Left lung (tissue), 10 donors: Measurements from ENCODE around the gene ANXA5. TPM values are rescaled to one million over a fixed set of nuclear protein-coding genes. Genes with fewer than 3 reads are reported as not detected.
A peak's percentile ranks its signal among the peaks of the same experiment; 100 is the strongest.
"Not testable (repeated sequence)": the region's sequence is repeated elsewhere in the genome, so short reads cannot be mapped to it uniquely, and the experiment has no call there.

ENCODE experiments used
- ATAC-seq: fragments of 200-7000 bp; cut with Tn5 transposase; one replicate; pipeline ENCODE4 v1.9.1; 2020; ENCODE audit warnings: moderate library complexity
- DNase-seq, 4 donors: peaks; one replicate each; pipeline ENCODE4 v3.0.0-alpha.2; 2013 to 2020
- H3K27ac ChIP-seq, 2 donors: fragments of 200-600 bp; sonication (generic) in 1 of 2; one replicate each; pipeline versions ENCODE4 v1.5.0 to v1.8.0; 2020 to 2021
- H3K27me3 ChIP-seq, 2 donors: fragments of 200-600 bp; sonication (generic) in 1 of 2; one replicate each; pipeline versions ENCODE4 v1.5.0 to v1.8.0; 2020 to 2021
- H3K36me3 ChIP-seq, 2 donors: fragments of 200-600 bp; sonication (generic) in 1 of 2; one replicate each; pipeline versions ENCODE4 v1.5.0 to v1.8.0; 2020 to 2021
- H3K4me1 ChIP-seq, 2 donors: fragments of 200-600 bp; one replicate each; pipeline ENCODE4 v1.8.0; 2021
- H3K4me3 ChIP-seq, 2 donors: fragments of 200-600 bp; sonication (generic) in 1 of 2; one replicate each; pipeline versions ENCODE4 v1.5.0 to v1.8.0; 2020 to 2021; ENCODE audit warnings: mild to moderate bottlenecking in 1 of 2
- H3K9me3 ChIP-seq, 2 donors: fragments of 200-600 bp; sonication (generic) in 1 of 2; one replicate each; pipeline versions ENCODE4 v1.5.0 to v1.8.0; 2020 to 2021
- CTCF ChIP-seq, 2 donors: fragments of 200-600 bp; sonication (generic) in 1 of 2; IDR thresholded peaks; one replicate each; pipeline versions ENCODE4 v1.5.0 to v1.8.0; 2021; ENCODE audit warnings: antibody characterized with exemption in 2 of 2
- intact Hi-C, 2 donors: fragments of 100-400 bp; cut with DNase I; formaldehyde crosslinking; loops; one replicate each; pipeline versions ENCODE4 v1.11.2 to v1.14.2; 2022
- polyA plus RNA-seq, 6 donors: library from polyadenylated mRNA; unstranded; fragments of 120-200 nt; gene quantifications; one replicate each; pipeline ENCODE4 v1.2.1, GENCODE V29; 2013; ENCODE audit not compliant: insufficient read length in 6 of 6
- total RNA-seq, 2 donors: library from RNA; stranded (reverse); fragmentation: NEBNext Ultra II Directional; extraction: Animal tissue kit (Norgen Biotek cat#: 25700); gene quantifications; one replicate each; pipeline ENCODE4 v1.2.1, GENCODE V29; 2021
- donor health status: DM: no; HTN: yes; CAD: no.
- donor health status: DM: no; HTN: no; CAD: no.

Gene ANXA5
- total and polyA plus RNA-seq, 8 donors, result 565 to 725 (median 646) TPM

GRCh38 chr4:121736735-121737351 is 40.1 kb upstream of the ANXA5 start:
- TF ChIP-seq CTCF (IDR thresholded peaks at IDR 0.05), result peak; percentile 4 to 44
- no peaks in the 10 kb centered on the region for H3K9me3 ChIP-seq
- H3K4me1 ChIP-seq, result no peaks in the 10 kb centered on the region
- intact Hi-C loops, result loop anchor here in 1 of 2 donors (10.0 kb wide), 1 partner anchor 252 kb away; no protein-coding TSS in a partner anchor
- ATAC-seq, result peak; percentile 67
- no peak overlapping the region for H3K4me3 ChIP-seq
- no peak overlapping the region for H3K27ac ChIP-seq
- peak in 1 of 4 donors; percentile 46 for DNase-seq
- no peaks in the 10 kb centered on the region for H3K36me3 ChIP-seq
- H3K27me3 ChIP-seq, result no peaks in the 10 kb centered on the region

DNA sequence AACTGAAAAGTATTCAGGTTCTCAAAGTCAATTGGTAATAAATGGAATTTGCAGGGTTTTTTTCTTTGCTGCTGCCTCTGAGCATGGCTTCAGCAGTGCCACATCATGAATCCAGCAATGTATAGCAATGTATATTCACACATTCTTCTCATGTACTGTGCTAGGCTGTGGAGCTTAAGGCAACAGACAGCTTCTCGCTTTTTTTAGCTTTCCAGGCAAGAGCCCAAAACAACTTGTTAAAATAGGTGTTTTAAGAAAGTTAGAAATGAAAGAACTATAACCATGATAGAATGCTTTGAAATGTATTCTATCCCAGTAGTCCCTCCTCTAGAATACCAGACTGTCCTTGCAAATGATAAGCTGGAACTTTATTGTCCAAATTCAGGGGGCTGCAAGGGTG is 37.8 kb upstream of the ANXA5 start:
- no peak for ATAC-seq
- no peak for DNase-seq
- H3K27ac ChIP-seq, result no peak overlapping the region
- H3K27me3 ChIP-seq, result no peaks in the 10 kb centered on the region
- intact Hi-C loops, result loop anchor here in 1 of 2 donors (10.0 kb wide), 1 partner anchor 250 kb away; no protein-coding TSS in a partner anchor
- no peaks in the 10 kb centered on the region for H3K36me3 ChIP-seq
- H3K4me3 ChIP-seq, result no peak overlapping the region
- no peak for TF ChIP-seq CTCF (IDR thresholded peaks at IDR 0.05)
- no peaks in the 10 kb centered on the region for H3K4me1 ChIP-seq
- H3K9me3 ChIP-seq, result no peaks in the 10 kb centered on the region

- no peak for TF ChIP-seq CTCF (IDR thresholded peaks at IDR 0.05)
- Histone ChIP-seq H3K4me3 (no peak overlapping the region), H3K4me1 (no peaks in the 10 kb centered on the region), H3K27me3 (no peaks in the 10 kb centered on the region), H3K36me3 (no peaks in the 10 kb centered on the region), H3K27ac (no peak overlapping the region), H3K9me3 (no peaks in the 10 kb centered on the region)
- ATAC-seq (no peak), DNase-seq (no peak)
- intact Hi-C loops, result loop anchor here in 1 of 2 donors (10.0 kb wide), 1 partner anchor 249 kb away; no protein-coding TSS in a partner anchor
Observed at GRCh38 chr4:121733942-121734341, 37.2 kb upstream of the ANXA5 start.

GRCh38 chr4:121729753-121730152 is 33.0 kb upstream of the ANXA5 start:
- not testable (repeated sequence) for H3K9me3 ChIP-seq, H3K27me3 ChIP-seq, H3K4me1 ChIP-seq, H3K27ac ChIP-seq, DNase-seq, H3K4me3 ChIP-seq, ATAC-seq, H3K36me3 ChIP-seq
- intact Hi-C loops, result loop anchor here in 1 of 2 donors (10.0 kb wide), 2 partner anchors 245 to 265 kb away; no protein-coding TSS in a partner anchor

GRCh38 chr4:121728798-121729226 is 32.0 kb upstream of the ANXA5 start:
- H3K4me3 ChIP-seq, result no peak overlapping the region
- H3K27me3 ChIP-seq, result no peaks in the 10 kb centered on the region
- H3K27ac ChIP-seq, result no peak overlapping the region
- no peaks in the 10 kb centered on the region for H3K36me3 ChIP-seq
- DNase-seq (no peak), ATAC-seq (peak; percentile 28)
- intact Hi-C loops, result loop anchor here in 1 of 2 donors (10.0 kb wide), 1 partner anchor 264 kb away; no protein-coding TSS in a partner anchor
- no peaks in the 10 kb centered on the region for H3K4me1 ChIP-seq
- TF ChIP-seq CTCF (IDR thresholded peaks at IDR 0.05), result no peak
- no peaks in the 10 kb centered on the region for H3K9me3 ChIP-seq
